ENCODE data around the gene TMEM30A.

The TMEM30A gene

GRCh38 chr6:75296811-75297779 is 12.5 kb upstream of the TMEM30A start:
- Histone ChIP-seq H3K4me3 (no peak overlapping the region), H3K27ac (no peak overlapping the region)

DNA sequence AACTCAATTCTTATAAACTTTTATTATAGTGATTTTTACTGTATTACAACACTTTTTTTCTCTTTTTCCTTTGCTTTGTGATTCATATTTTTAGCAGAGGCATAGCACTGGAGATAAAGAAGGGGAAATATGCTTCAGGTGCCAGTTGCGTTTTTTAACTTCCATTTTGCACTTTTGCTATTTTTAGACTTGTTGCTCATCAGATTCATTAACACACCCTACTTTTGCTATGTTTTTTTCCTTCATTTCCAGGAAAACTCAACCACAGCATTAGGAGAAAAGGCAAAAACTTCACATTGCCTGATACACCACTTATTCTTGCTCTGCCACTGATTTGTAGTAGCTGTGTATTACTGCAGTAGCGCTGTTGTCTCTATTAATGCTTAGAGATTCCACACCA is 8.0 kb upstream of the TMEM30A start:
- Histone ChIP-seq H3K27ac (no peak overlapping the region), H3K4me3 (no peak overlapping the region)

GRCh38 chr6:75291744-75292143 is 7.2 kb upstream of the TMEM30A start:
- H3K4me3 ChIP-seq: no peak overlapping the region
- H3K27ac ChIP-seq: no peak overlapping the region

- H3K27ac ChIP-seq: no peak overlapping the region
- H3K4me3 ChIP-seq: no peak overlapping the region
These were observed 6.7 kb upstream of the TMEM30A start for GRCh38 chr6:75291331-75291730.

DNA sequence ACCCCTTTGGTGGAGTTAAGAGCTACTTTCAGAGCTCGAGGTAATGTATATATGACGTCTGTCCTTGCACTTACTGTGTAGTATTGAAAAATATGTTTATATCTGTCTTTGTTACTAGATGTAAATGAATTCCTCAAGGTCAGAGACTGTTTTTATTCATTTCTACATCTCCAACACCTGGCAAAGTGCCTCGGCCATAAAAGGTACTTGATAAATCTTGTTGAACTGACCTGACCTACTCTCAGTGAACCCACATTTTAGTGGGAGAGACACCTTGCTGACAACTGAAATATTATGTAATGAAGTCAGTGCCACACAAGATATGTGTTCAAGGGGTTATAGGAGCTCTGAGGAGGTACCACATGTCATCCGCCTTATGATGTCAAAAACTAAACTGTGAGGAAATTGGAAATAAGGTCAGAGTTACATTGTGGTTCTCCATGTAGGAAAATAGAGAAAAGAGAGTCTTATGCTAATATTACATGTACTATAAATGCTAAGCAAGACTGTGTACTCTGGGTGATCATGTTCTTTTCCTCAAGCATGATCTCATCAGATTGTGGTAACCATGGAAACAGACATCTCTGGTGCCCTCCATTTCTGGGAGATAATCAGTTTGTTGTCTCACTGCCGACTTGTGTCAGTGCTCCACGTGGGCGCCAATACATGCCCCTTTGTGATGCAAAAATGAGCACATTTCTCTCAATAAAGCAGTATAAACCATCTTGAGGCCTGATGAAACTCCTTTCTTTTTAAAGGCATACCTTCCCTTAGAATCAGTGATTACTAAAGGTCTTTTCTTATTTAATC is 5.7 kb upstream of the TMEM30A start:
- Histone ChIP-seq H3K27ac (no peak overlapping the region), H3K4me3 (no peak overlapping the region)

- H3K4me3 ChIP-seq: no peak overlapping the region
- H3K27ac ChIP-seq: peak overlapping the region in 1 of 21 experiments; percentile 13
These were observed 3.4 kb upstream of the TMEM30A start for GRCh38 chr6:75288023-75288422.

- peak overlapping the region in 1 of 21 experiments; percentile 13 for H3K27ac ChIP-seq
- H3K4me3 ChIP-seq: no peak overlapping the region
These were observed 2.8 kb upstream of the TMEM30A start for GRCh38 chr6:75287424-75287823.

DNA sequence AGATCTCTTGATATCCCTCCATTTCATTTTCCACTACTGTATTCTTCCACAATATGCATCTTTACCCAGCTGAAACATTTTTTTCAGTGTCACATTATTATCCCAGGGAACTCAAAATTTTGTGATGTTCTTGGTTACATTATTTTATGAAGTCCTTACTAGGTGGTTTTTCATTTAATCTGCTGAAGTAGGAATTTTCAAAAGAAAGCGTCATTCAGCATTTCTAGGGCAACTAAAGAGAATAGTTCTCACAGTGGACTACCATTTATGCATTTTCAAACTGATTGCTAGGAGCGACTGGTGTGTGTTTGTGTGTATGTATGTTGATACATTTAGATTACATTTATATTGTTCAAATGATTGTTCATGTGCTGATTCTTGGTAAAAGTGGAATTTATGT is 2.4 kb upstream of the TMEM30A start:
- Histone ChIP-seq H3K4me3 (no peak overlapping the region), H3K27ac (no peak overlapping the region)

- Histone ChIP-seq H3K27ac (peak overlapping the region in 20 of 21 experiments; percentile 76 to 96 (median 86)), H3K4me3 (peak overlapping the region; percentile 54 to 90 (median 82))
These were observed 669 bp upstream of the TMEM30A start for GRCh38 chr6:75285283-75285639.

GRCh38 chr6:75283907-75284631 is 523 bp downstream of the TMEM30A start:
- peak overlapping the region; percentile 54 to 90 (median 82) for H3K4me3 ChIP-seq
- peak overlapping the region; percentile 20 to 96 (median 91) for H3K27ac ChIP-seq

- Histone ChIP-seq H3K4me3 (peak overlapping the region in 4 of 7 experiments; percentile 54 to 89 (median 83)), H3K27ac (peak overlapping the region in 2 of 21 experiments; percentile 2 to 95)
These were observed 1.9 kb downstream of the TMEM30A start for GRCh38 chr6:75282706-75283105.

DNA sequence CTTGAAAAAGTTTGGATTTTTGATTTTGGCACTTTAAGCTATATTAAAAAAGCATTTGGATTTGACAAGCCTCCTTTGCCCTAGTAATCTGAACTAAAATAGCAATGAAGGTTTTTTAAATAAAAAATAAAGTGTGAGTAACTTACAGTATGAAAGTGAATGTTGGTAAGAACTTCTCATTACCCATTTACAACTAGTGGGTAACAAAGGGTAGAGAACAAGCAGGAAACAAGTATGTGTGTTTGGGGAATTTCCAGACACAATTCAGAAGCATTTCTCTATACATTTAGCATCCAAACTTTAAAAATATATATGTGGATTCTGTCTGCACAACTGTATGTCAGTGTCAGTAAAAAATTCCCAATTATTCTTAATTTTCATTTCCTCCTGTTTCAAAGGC is 2.9 kb downstream of the TMEM30A start:
- Histone ChIP-seq H3K27ac (peak overlapping the region in 1 of 21 experiments; percentile 4), H3K4me3 (no peak overlapping the region)

DNA sequence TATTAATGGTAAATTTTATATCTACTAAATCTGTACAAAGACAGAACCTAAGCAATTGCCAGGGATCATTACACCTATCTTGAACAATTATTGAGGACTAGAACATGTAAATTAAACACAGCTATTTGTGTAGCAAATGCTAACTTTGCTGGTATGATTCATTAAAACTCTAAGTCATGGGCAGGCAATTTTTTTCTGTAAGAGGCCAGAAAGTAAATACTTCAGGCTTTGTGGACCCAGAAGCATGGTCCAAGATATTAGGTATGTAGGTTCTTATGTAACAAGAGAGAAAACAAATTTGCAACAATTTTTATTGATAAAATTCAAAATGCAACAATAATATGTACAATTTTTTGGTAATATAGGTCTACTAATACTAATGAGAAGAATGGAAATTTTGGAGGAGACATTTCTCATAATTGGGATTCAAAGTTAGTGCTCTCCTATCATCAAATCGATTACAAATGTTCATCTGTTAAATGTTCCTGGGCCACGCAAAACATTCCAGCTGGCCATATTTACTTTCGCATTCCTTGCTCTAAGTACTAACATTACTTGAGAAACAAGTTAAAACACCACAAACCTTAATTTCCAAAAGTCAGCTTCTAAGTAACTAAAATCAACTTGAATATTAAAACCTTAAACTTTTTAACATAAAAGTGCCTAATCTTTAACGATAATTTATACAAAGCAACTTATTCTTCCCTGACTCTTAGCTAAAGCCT is 4.3 kb downstream of the TMEM30A start:
- Histone ChIP-seq H3K4me3 (no peak overlapping the region), H3K27ac (no peak overlapping the region)

- no peak overlapping the region for H3K4me3 ChIP-seq
- no peak overlapping the region for H3K27ac ChIP-seq
These were observed 5.2 kb downstream of the TMEM30A start for GRCh38 chr6:75279418-75279817.

DNA sequence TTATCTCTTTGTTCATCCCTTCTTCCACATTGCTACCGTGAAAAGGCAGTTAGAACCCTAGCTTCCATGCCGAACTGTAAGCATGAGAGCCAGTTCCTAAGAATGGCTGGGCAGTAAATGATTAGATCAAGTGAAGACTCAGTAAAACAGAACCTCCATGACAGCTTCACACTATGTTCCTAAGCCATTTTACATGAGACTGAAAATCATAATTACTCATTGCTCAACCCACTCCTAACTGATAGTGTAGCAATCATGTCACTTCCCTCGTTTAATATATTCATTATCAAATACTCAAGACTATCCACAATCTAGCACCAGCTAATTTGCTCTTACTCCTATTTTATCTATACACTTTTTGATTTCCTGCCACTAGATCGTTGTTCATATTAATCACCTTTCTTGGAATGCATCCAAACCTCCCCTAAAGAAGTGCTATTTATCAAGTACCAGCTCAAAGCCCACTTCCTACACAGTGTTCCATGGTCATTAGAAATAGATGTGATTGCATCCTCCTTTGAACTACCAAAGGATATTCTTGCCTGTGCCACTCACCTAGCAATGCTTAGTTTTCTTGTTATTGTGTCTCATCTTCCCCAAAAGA is 6.0 kb downstream of the TMEM30A start:
- Histone ChIP-seq H3K4me3 (no peak overlapping the region), H3K27ac (no peak overlapping the region)

- Histone ChIP-seq H3K27ac (no peak overlapping the region), H3K4me3 (no peak overlapping the region)
These were observed 9.5 kb downstream of the TMEM30A start for GRCh38 chr6:75275067-75275466.

- Histone ChIP-seq H3K27ac (peak overlapping the region in 8 of 21 experiments; percentile 16 to 66 (median 52)), H3K4me3 (no peak overlapping the region)
These were observed 11.6 kb downstream of the TMEM30A start for GRCh38 chr6:75273009-75273408.

DNA sequence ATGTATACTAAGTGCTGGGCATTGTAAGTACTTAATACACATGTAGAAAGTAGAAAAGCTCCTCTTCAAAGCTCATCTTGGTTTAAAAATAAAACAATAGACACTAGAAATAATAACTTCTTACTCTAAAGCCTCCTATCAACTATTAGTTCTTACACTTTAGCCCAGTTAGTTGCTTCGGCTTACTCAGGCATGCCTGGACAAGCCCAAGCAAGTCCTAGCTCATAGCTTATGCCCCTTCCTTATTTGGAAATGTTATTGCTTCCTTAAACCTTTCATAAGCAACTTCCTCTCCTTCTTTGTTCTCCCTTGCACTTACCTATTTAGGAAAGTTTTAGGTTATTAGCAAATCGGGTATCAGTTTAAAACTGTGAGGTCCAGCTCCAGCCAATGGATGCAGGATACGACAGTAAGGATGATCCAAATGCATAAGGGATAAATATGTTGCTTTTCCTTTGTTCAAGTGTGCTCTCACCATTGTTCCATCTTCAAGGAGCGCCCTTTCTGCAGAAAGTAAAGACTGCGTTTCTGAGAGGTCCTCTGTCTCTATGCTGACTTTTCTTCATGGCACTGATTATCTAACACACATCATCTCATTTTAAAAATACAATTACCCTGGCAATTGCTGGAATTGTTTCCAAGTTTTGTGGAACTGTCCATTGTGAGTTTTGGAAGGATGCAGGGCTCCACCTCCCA is 12.3 kb downstream of the TMEM30A start:
- Histone ChIP-seq H3K27ac (peak overlapping the region in 11 of 21 experiments; percentile 8 to 77 (median 50)), H3K4me3 (no peak overlapping the region)

All from skin epidermis (tissue), 12 donors.